Panc1 (cell line): ENCODE measurements around the gene MOB1B. TPM values are rescaled to one million over a fixed set of nuclear protein-coding genes. Genes with fewer than 3 reads are reported as not detected.

ENCODE experiments used
- ATAC-seq: fragments of 200-7000 bp; cut with Tn5 transposase; 2 replicates; pipeline ENCODE4 v1.9.1; 2020; ENCODE audit warnings: mild to moderate bottlenecking, moderate library complexity
- BruUV-seq: library from RNA; stranded (reverse); fragments of 400-500 nt; replicated peaks from 2 replicates; lab custom pipeline; 2021; lab: Mats Ljungman, UMichigan
- CTCF ChIA-PET: fragments of 300-600 bp; sonication (Branson Sonifier 250); formaldehyde crosslinking; loops from one replicate; lab custom pipeline; 2022; ENCODE audit warnings: antibody characterized with exemption; lab: Charles Lee
- POLR2A ChIA-PET: fragments of 300-600 bp; sonication (Branson Sonifier 250); formaldehyde crosslinking; loops from one replicate; lab custom pipeline; 2022; ENCODE audit warnings: antibody characterized with exemption; lab: Charles Lee
- DNase-seq: peaks from one replicate; pipeline ENCODE4 v3.0.0-alpha.2; 2010; ENCODE audit warnings: low read depth, low spot score
- H3K27ac ChIP-seq: 2 replicates; pipeline ENCODE4 v1.5.1; 2011; ENCODE audit warnings: mild to moderate bottlenecking, low read length, inconsistent platforms
- H3K27me3 ChIP-seq: fragments of 200-500 bp; sonication (Bioruptor generic); 2 replicates; pipeline ENCODE4 v1.6.0; 2014; ENCODE audit warnings: low read length, inconsistent platforms; ENCODE audit not compliant: control insufficient read depth, insufficient read depth
- H3K36me3 ChIP-seq: fragments of 200-500 bp; sonication (Bioruptor generic); 2 replicates; pipeline ENCODE4 v1.5.1; 2014; ENCODE audit warnings: inconsistent platforms, mild to moderate bottlenecking, low read length, moderate library complexity; ENCODE audit not compliant: control insufficient read depth, insufficient read depth
- H3K4me1 ChIP-seq: 2 replicates; pipeline ENCODE4 v1.5.1; 2011; ENCODE audit warnings: inconsistent platforms, mild to moderate bottlenecking, low read length, moderate library complexity; ENCODE audit not compliant: control insufficient read depth, insufficient read depth
- H3K4me3 ChIP-seq, 2 experiments: 2 replicates each; pipeline ENCODE4 v1.5.1; 2011 to 2012; ENCODE audit warnings: low read depth in 2 of 2, low read length in 2 of 2, mild to moderate bottlenecking in 2 of 2, inconsistent platforms in 1 of 2, moderate library complexity in 1 of 2
- H3K9me3 ChIP-seq: fragments of 200-500 bp; sonication (Bioruptor generic); 2 replicates; pipeline ENCODE4 v1.5.1; 2014; ENCODE audit warnings: low read depth, mild to moderate bottlenecking, inconsistent platforms, low read length, moderate library complexity; ENCODE audit not compliant: control insufficient read depth, insufficient read depth
- POLR2AphosphoS5 ChIP-seq: IDR thresholded peaks from 2 replicates; pipeline ENCODE4 v1.6.1; 2012; ENCODE audit warnings: mild to moderate bottlenecking, low read depth, low read length, moderate library complexity
- REST ChIP-seq, 2 experiments: IDR thresholded peaks; 2 replicates each; pipeline ENCODE4 v1.6.1; 2011 to 2012; ENCODE audit warnings: low read depth in 2 of 2, control low read depth in 1 of 2, low read length in 1 of 2, mild to moderate bottlenecking in 1 of 2, moderate library complexity in 1 of 2; ENCODE audit not compliant: insufficient read depth in 1 of 2
- SIN3A ChIP-seq: IDR thresholded peaks from 2 replicates; pipeline ENCODE4 v1.6.1; 2012; ENCODE audit warnings: low read depth, mild to moderate bottlenecking, low read length, moderate library complexity, borderline replicate concordance; ENCODE audit not compliant: insufficient read depth
- TCF7L2 ChIP-seq: IDR thresholded peaks from 2 replicates; pipeline ENCODE4 v1.6.1; 2011; ENCODE audit warnings: mild to moderate bottlenecking, low read depth, low read length, inconsistent platforms
- in situ Hi-C: cut with HindIII; loops from 2 replicates; pipeline ENCODE4 v1.10.0; 2016; ENCODE audit warnings: low sequenced_read_pairs, low pct_unique_long_range_greater_than_20kb
- intact Hi-C: fragments of 100-400 bp; cut with micrococcal nuclease; formaldehyde crosslinking; loops from one replicate; pipeline ENCODE4 v1.10.0; 2022; ENCODE audit not compliant: unreplicated experiment
- total RNA-seq: library from RNA; stranded (reverse); gene quantifications from one replicate; pipeline ENCODE4 v1.2.1, GENCODE V29; 2021; ENCODE audit not compliant: unreplicated experiment
- TF ChIP-seq, protein P1 (sequence below): fragments of 450-650 bp; IDR thresholded peaks from 2 replicates; pipeline ENCODE4 v1.5.1; 2017; ENCODE audit warnings: mild to moderate bottlenecking

Gene MOB1B
- total RNA-seq, 1 experiment from 2014 or later = 20.1 TPM

DNA sequence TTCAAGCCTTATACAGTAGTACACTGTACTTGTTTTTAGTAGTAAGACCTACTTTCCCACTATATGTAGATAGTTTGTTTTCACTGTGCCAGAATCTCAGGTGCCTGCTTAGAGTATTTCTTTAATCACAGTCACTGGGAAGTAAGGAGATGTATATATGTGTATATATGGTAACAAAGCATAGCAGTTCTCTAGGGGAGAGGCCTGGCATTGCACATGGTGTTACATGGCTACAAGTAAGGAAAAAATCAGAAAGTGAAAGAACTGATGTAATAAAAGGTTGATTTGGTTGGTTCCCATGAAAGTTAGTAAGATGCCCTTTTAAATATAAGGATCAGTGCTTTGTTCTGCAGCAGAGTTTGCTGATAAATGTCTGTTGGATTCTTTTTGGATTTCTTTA, 81.9 kb downstream of the MOB1B start:
- H3K4me1 ChIP-seq = no peaks in the 10 kb centered on the region
- POLR2A ChIA-PET = no interaction called here
- H3K4me3 ChIP-seq = no peak overlapping the region
- H3K27ac ChIP-seq = no peak overlapping the region
- ATAC-seq (no peak), DNase-seq (no peak)
- no peaks in the 10 kb centered on the region for H3K27me3 ChIP-seq
- in situ Hi-C loops (no loop called here), intact Hi-C loops (no loop called here)
- peaks cover under 1% of the 10 kb centered on the region; the same call in 1 of the 2 replicates for H3K36me3 ChIP-seq
- no peaks in the 10 kb centered on the region for H3K9me3 ChIP-seq
- CTCF ChIA-PET = no interaction called here
- no TSS peak for BruUV-seq
- TF ChIP-seq TCF7L2 = no peak
- TF ChIP-seq, protein P1, sequence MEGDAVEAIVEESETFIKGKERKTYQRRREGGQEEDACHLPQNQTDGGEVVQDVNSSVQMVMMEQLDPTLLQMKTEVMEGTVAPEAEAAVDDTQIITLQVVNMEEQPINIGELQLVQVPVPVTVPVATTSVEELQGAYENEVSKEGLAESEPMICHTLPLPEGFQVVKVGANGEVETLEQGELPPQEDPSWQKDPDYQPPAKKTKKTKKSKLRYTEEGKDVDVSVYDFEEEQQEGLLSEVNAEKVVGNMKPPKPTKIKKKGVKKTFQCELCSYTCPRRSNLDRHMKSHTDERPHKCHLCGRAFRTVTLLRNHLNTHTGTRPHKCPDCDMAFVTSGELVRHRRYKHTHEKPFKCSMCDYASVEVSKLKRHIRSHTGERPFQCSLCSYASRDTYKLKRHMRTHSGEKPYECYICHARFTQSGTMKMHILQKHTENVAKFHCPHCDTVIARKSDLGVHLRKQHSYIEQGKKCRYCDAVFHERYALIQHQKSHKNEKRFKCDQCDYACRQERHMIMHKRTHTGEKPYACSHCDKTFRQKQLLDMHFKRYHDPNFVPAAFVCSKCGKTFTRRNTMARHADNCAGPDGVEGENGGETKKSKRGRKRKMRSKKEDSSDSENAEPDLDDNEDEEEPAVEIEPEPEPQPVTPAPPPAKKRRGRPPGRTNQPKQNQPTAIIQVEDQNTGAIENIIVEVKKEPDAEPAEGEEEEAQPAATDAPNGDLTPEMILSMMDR = no peak
- no peak for TF ChIP-seq REST (IDR thresholded peaks at IDR 0.05; ENCODE audit: insufficient read depth in 1 of 2, low read depth in 2 of 2, low read length in 1 of 2)
- TF ChIP-seq POLR2AphosphoS5 = no peak
- TF ChIP-seq SIN3A = no peak

DNA sequence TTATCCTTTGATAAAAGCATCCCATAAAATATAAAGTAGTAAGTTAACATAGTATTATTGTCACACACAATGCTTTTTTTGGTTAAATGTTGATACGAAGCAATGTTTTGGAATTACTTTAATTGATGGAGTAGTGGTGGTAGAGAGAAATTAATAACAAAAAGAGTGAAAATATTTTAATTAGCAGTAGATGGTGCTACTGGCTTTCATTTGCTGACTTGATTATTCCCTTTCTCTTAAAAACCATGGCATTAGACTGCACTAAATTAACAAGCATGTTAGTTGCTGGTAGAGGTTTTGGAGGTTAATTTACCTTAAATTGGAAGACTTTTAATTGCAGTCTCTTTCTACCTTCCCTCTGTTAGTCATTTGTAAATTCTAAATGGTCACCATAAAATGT, 82.4 kb downstream of the MOB1B start:
- H3K36me3 ChIP-seq = no peaks in the 10 kb centered on the region
- intact Hi-C loops = no loop called here
- CTCF ChIA-PET = no interaction called here
- no peak overlapping the region for H3K27ac ChIP-seq
- no peaks in the 10 kb centered on the region for H3K27me3 ChIP-seq
- ATAC-seq (no peak), DNase-seq (no peak)
- no peak overlapping the region for H3K4me3 ChIP-seq
- BruUV-seq = no TSS peak
- POLR2A ChIA-PET = no interaction called here
- no peaks in the 10 kb centered on the region for H3K4me1 ChIP-seq
- H3K9me3 ChIP-seq = no peaks in the 10 kb centered on the region
- in situ Hi-C loops = no loop called here
- TF ChIP-seq REST (IDR thresholded peaks at IDR 0.05; ENCODE audit: insufficient read depth in 1 of 2, low read depth in 2 of 2, low read length in 1 of 2) (no peak), TCF7L2 (no peak), POLR2AphosphoS5 (no peak), SIN3A (no peak)
- TF ChIP-seq, protein P1 = no peak
